Peyer's patch (tissue), 4 donors: ENCODE results near the gene FOXJ1.

ENCODE experiments used
- POLR2A ChIP-seq, 2 donors: fragments of 450-650 bp; IDR thresholded peaks; one replicate each; pipeline ENCODE4 v1.5.1; 2017; ENCODE audit warnings: antibody characterized with exemption in 2 of 2, mild to moderate bottlenecking in 2 of 2, moderate library complexity in 2 of 2
- TF ChIP-seq, protein P1 (sequence below), 6 experiments: fragments of 450-650 bp in 4 of 6; fragments of 200-600 bp in 2 of 6; sonication (generic) in 1 of 6; IDR thresholded peaks; one replicate each; pipeline ENCODE4 v1.5.1; 2017 to 2019; ENCODE audit warnings: antibody characterized with exemption in 6 of 6, mild to moderate bottlenecking in 3 of 6, moderate library complexity in 1 of 6

DNA sequence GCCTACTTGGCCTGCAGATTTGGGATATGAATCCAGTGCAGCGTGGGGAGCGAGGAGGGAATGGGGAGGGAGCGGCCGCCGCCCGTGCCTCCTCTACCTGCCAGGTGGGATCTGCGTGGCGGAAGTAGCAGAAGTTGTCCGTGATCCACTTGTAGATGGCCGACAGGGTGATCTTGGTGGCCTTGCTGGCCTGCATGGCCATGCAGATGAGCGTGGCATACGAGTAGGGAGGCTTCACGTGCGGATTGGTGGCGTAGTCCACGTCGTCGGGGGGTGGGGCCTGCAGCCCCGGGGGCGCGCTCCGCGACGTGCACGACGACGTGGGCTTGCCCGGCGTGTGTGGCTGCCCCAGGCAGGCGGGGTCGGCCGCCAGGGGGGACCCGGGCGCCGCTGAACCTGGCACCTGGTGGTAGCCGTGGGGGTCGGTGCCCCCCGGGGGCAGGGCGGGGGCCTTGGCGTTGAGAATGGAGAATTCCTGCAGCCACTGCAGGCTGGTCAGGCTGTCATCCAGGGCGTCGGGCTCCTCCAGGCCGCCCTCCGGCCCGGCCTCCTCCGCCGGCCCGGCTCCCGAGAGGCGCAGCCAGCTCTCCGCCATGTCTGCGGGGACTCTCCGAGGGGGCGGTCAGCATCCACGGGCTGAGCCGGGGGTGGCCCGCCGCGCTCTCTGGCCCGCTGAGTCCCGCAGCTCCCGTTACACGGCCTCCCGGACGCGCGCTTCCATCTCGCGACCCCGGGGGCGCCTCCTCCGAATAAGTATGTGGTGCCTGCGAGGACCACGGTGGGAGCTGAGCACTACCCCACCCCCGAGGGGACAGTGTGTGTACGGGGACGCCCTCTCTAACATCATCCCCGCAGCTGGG, 1.0 kb downstream of the FOXJ1 start:
- TF ChIP-seq, protein P1, sequence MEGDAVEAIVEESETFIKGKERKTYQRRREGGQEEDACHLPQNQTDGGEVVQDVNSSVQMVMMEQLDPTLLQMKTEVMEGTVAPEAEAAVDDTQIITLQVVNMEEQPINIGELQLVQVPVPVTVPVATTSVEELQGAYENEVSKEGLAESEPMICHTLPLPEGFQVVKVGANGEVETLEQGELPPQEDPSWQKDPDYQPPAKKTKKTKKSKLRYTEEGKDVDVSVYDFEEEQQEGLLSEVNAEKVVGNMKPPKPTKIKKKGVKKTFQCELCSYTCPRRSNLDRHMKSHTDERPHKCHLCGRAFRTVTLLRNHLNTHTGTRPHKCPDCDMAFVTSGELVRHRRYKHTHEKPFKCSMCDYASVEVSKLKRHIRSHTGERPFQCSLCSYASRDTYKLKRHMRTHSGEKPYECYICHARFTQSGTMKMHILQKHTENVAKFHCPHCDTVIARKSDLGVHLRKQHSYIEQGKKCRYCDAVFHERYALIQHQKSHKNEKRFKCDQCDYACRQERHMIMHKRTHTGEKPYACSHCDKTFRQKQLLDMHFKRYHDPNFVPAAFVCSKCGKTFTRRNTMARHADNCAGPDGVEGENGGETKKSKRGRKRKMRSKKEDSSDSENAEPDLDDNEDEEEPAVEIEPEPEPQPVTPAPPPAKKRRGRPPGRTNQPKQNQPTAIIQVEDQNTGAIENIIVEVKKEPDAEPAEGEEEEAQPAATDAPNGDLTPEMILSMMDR (IDR thresholded peaks at IDR 0.05), result peak in 1 of 6 experiments; percentile 4
- TF ChIP-seq POLR2A (IDR thresholded peaks at IDR 0.05), result no peak
